ENCODE data around the gene NOP16. TPM values are rescaled to one million over a fixed set of nuclear protein-coding genes. Genes with fewer than 3 reads are reported as not detected.
"Not testable (repeated sequence)": the region's sequence is repeated elsewhere in the genome, so short reads cannot be mapped to it uniquely, and the experiment has no call there.

Gene NOP16
- total RNA-seq, 2 donors from 2014 or later = 17.5 to 18.1 TPM

GRCh38 chr5:176413255-176413565 lies 24.8 kb upstream of the NOP16 start:
- DNase-seq (ENCODE audit: low spot score) = peak; percentile 84
- intact Hi-C loops (cut with DNase I) = loop anchor here in 1 of 2 donors (5.0 to 10.0 kb wide), 2 partner anchors 34 to 132 kb away; partner anchors contain the start of genes CDHR2 and FAF2

- intact Hi-C loops (cut with DNase I) = loop anchor here in 1 of 2 donors (5.0 to 10.0 kb wide), 2 partner anchors 35 to 132 kb away; partner anchors contain the start of genes CDHR2 and FAF2
- DNase-seq (ENCODE audit: low spot score) = peak; percentile 31
Measured at GRCh38 chr5:176412517-176413254, 24.3 kb upstream of the NOP16 start.

- DNase-seq (ENCODE audit: low spot score) = no peak
- intact Hi-C loops (cut with DNase I) = loop anchor here in 1 of 2 donors (5.0 to 10.0 kb wide), 2 partner anchors 37 to 134 kb away; partner anchors contain the start of genes CDHR2 and FAF2
Measured at GRCh38 chr5:176410486-176411180, 22.2 kb upstream of the NOP16 start.

GRCh38 chr5:176409765-176410164 lies 21.4 kb upstream of the NOP16 start:
- DNase-seq (ENCODE audit: low spot score) = no peak
- intact Hi-C loops (cut with DNase I) = loop anchor here in 1 of 2 donors (5.0 to 10.0 kb wide), 2 partner anchors 38 to 135 kb away; partner anchors contain the start of genes CDHR2 and FAF2

GRCh38 chr5:176408590-176408989 lies 20.2 kb upstream of the NOP16 start:
- DNase-seq (ENCODE audit: low spot score) = no peak
- intact Hi-C loops (cut with DNase I) = no loop called here

GRCh38 chr5:176408252-176408573 lies 19.8 kb upstream of the NOP16 start:
- intact Hi-C loops (cut with DNase I); DNase-seq (ENCODE audit: low spot score): not testable (repeated sequence)

GRCh38 chr5:176407456-176408251 lies 19.3 kb upstream of the NOP16 start:
- no peak for DNase-seq (ENCODE audit: low spot score)
- intact Hi-C loops (cut with DNase I) = no loop called here

- DNase-seq (ENCODE audit: low spot score) = no peak
- intact Hi-C loops (cut with DNase I) = no loop called here
Measured at GRCh38 chr5:176406436-176407052, 18.1 kb upstream of the NOP16 start.

- DNase-seq (ENCODE audit: low spot score) = peak; percentile 29
- intact Hi-C loops (cut with DNase I) = no loop called here
Measured at GRCh38 chr5:176405656-176406435, 17.4 kb upstream of the NOP16 start.

GRCh38 chr5:176401281-176402205 lies 13.1 kb upstream of the NOP16 start:
- intact Hi-C loops (cut with DNase I) = no loop called here
- DNase-seq (ENCODE audit: low spot score) = peak; percentile 76

GRCh38 chr5:176400382-176401156 lies 12.2 kb upstream of the NOP16 start:
- peak; percentile 71 for DNase-seq (ENCODE audit: low spot score)
- intact Hi-C loops (cut with DNase I) = no loop called here

- DNase-seq (ENCODE audit: low spot score) = peak; percentile 66
- intact Hi-C loops (cut with DNase I) = no loop called here
Measured at GRCh38 chr5:176397736-176398420, 9.5 kb upstream of the NOP16 start.

GRCh38 chr5:176396330-176396729 lies 7.9 kb upstream of the NOP16 start:
- intact Hi-C loops (cut with DNase I) = no loop called here
- peak; percentile 37 for DNase-seq (ENCODE audit: low spot score)

GRCh38 chr5:176394881-176395675 lies 6.7 kb upstream of the NOP16 start:
- peak; percentile 58 for DNase-seq (ENCODE audit: low spot score)
- intact Hi-C loops (cut with DNase I) = no loop called here

- DNase-seq (ENCODE audit: low spot score) = no peak
- intact Hi-C loops (cut with DNase I) = no loop called here
Measured at GRCh38 chr5:176394096-176394495, 5.7 kb upstream of the NOP16 start.

- intact Hi-C loops (cut with DNase I) = no loop called here
- peak; percentile 67 for DNase-seq (ENCODE audit: low spot score)
Measured at GRCh38 chr5:176392526-176392925, 4.1 kb upstream of the NOP16 start.

All from posterior vena cava (tissue), 2 donors.